NT2/D1 (cell line): Measurements from ENCODE around the gene KATNB1.

Source experiments
- SUZ12 ChIP-seq: IDR thresholded peaks from 2 replicates; pipeline ENCODE4 v1.6.1; 2011; ENCODE audit not compliant: insufficient read length, insufficient read depth; ENCODE audit errors: extremely low read depth
- YY1 ChIP-seq: IDR thresholded peaks from 2 replicates; pipeline ENCODE4 v1.6.1; 2011; ENCODE audit not compliant: insufficient read length, insufficient read depth

DNA sequence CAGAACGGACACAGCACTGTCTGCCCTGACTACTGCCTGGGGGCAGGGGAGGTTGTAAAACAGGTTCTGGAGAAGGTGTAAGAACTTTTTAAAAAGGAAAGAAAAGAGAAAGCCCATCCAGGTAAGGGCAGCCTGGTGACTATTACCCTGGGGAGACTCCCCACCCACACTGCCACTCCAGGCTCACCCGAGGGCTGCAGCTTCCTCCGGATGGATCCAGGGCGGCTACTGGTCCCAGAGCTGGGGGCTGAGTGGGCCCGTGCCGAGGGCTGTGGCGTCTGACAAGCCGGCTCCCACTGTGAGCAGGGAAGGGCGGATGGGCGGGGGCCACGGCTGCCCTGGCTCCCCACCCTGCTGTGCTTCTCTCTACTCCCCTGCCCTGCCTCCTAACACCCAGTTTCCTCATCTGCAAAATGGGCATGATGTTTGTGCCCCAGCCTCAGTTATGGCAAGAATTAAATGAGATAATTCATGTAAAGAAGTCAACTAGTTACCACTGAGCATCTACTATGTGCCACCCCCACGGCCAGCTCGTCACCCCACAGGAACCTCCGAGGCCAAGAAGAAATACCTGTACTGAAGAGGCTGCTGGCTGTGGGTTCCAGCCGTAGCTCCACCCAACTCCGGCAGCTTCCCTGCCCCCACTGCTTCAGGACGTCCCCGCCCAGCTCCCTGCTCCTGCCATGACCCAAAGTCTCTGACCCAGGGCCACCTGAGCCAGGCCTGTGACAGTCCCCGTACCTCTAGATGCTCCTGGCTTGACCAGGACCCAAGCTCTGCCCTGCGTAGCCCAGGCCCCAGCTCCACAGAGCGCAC is 24.2 kb downstream of the KATNB1 start:
- TF ChIP-seq YY1 (no peak), SUZ12 (no peak)
